Astrocyte (in vitro differentiated cells and primary cell): Measurements from ENCODE around the gene SP3. TPM values are rescaled to one million over a fixed set of nuclear protein-coding genes. Genes with fewer than 3 reads are reported as not detected.

Experiments used
- DNase-seq: peaks from one replicate; pipeline ENCODE4 v3.0.0-alpha.2; 2010; ENCODE audit warnings: low read depth
- FAIRE-seq: peaks from 2 replicates; lab custom pipeline; 2011; peaks lifted over from hg19 to GRCh38; lab: Jason Lieb, UNC
- H2AFZ ChIP-seq: 2 replicates; pipeline ENCODE4 v1.6.0; 2012; ENCODE audit warnings: low read depth, low read length, inconsistent platforms
- H3K27ac ChIP-seq: 2 replicates; pipeline ENCODE4 v1.5.1; 2011; ENCODE audit warnings: low read depth, low read length, inconsistent platforms
- H3K27me3 ChIP-seq: 2 replicates; pipeline ENCODE4 v1.6.0; 2011; ENCODE audit warnings: low read length, inconsistent platforms; ENCODE audit not compliant: insufficient read depth
- H3K36me3 ChIP-seq: 2 replicates; pipeline ENCODE4 v1.5.1; 2011; ENCODE audit warnings: low read length, inconsistent platforms; ENCODE audit not compliant: insufficient read depth
- H3K4me1 ChIP-seq: 2 replicates; pipeline ENCODE4 v1.5.1; 2011; ENCODE audit warnings: low read length, inconsistent platforms; ENCODE audit not compliant: insufficient read depth
- H3K4me2 ChIP-seq: 2 replicates; pipeline ENCODE4 v1.6.0; 2012; ENCODE audit warnings: low read length, inconsistent platforms
- H3K4me3 ChIP-seq: 2 replicates; pipeline ENCODE4 v1.5.1; 2011; ENCODE audit warnings: low read depth, mild to moderate bottlenecking, low read length, inconsistent platforms; ENCODE audit not compliant: insufficient read depth
- H3K79me2 ChIP-seq: 2 replicates; pipeline ENCODE4 v1.6.0; 2012; ENCODE audit warnings: mild to moderate bottlenecking, low read length, inconsistent platforms; ENCODE audit not compliant: insufficient read depth
- H3K9ac ChIP-seq: 2 replicates; pipeline ENCODE4 v1.6.0; 2012; ENCODE audit warnings: mild to moderate bottlenecking, low read length, inconsistent platforms
- H3K9me3 ChIP-seq: 2 replicates; pipeline ENCODE4 v1.5.1; 2012; ENCODE audit warnings: low read depth, mild to moderate bottlenecking, low read length, inconsistent platforms; ENCODE audit not compliant: insufficient read depth
- H4K20me1 ChIP-seq: 2 replicates; pipeline ENCODE4 v1.6.0; 2012; ENCODE audit warnings: low read length, inconsistent platforms; ENCODE audit not compliant: insufficient read depth
- H3K27ac Mint-ChIP-seq: one replicate; pipeline ENCODE4 v1.8.0; 2021; ENCODE audit warnings: mild to moderate bottlenecking, mixed read lengths; ENCODE audit not compliant: unreplicated experiment
- H3K27me3 Mint-ChIP-seq: one replicate; pipeline ENCODE4 v1.8.0; 2021; ENCODE audit warnings: low read depth, mixed read lengths; ENCODE audit not compliant: unreplicated experiment
- H3K36me3 Mint-ChIP-seq: one replicate; pipeline ENCODE4 v1.8.0; 2021; ENCODE audit warnings: low read depth, mixed read lengths; ENCODE audit not compliant: unreplicated experiment
- H3K4me1 Mint-ChIP-seq: one replicate; pipeline ENCODE4 v1.8.0; 2021; ENCODE audit warnings: low read depth, mixed read lengths; ENCODE audit not compliant: unreplicated experiment
- H3K4me3 Mint-ChIP-seq: one replicate; pipeline ENCODE4 v1.8.0; 2021; ENCODE audit warnings: mild to moderate bottlenecking, moderate library complexity, mixed read lengths; ENCODE audit not compliant: unreplicated experiment
- H3K9me3 Mint-ChIP-seq: one replicate; pipeline ENCODE4 v1.8.0; 2021; ENCODE audit warnings: mild to moderate bottlenecking, mixed read lengths; ENCODE audit not compliant: unreplicated experiment
- EZH2 ChIP-seq: IDR thresholded peaks from 2 replicates; pipeline ENCODE4 v1.6.1; 2012; ENCODE audit warnings: mild to moderate bottlenecking, low read length, inconsistent platforms; ENCODE audit not compliant: insufficient read depth
- total RNA-seq: library from RNA; stranded (reverse); gene quantifications from 2 replicates; pipeline ENCODE4 v1.2.1, GENCODE V29; 2021
- TF ChIP-seq, protein P1 (sequence below): IDR thresholded peaks from 2 replicates; pipeline ENCODE4 v1.5.1; 2011; ENCODE audit warnings: low read depth, mild to moderate bottlenecking, inconsistent platforms, low read length, moderate library complexity; ENCODE audit not compliant: insufficient read depth

The SP3 gene
- total RNA-seq, 1 donor from 2014 or later = 59.6 TPM

DNA sequence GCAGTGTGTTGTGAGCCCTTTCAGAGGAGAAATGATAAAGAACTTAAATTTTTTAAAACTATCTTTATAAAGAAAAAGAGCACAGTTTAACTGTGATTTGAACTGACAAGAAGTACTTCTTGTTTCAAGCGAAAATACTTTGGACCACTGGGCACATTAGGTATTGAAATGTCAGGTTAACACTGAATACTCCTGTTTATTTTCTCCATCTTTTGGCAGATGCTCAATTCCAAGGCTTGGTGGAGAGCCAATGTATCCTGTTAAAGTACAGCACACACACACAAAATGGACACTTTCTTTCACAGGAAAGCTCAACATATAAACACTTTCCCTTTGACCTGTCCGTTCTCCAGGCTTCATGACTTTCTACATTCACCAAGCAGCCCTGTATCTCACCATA lies 32.6 kb upstream of the SP3 start:
- Histone ChIP-seq H3K4me2 (no peak overlapping the region), H3K27me3 (peaks cover 2% of the 10 kb centered on the region), H4K20me1 (no peaks in the 10 kb centered on the region), H3K9ac (no peak overlapping the region), H2AFZ (no peak overlapping the region), H3K4me3 (no peak overlapping the region), H3K27ac (no peak overlapping the region), H3K36me3 (no peaks in the 10 kb centered on the region), H3K9me3 (no peaks in the 10 kb centered on the region), H3K79me2 (no peaks in the 10 kb centered on the region), H3K4me1 (no peaks in the 10 kb centered on the region)
- no peak for TF ChIP-seq EZH2
- DNase-seq = no peak
- H3K9me3 Mint-ChIP-seq = no peaks in the 10 kb centered on the region
- H3K4me1 Mint-ChIP-seq = no peaks in the 10 kb centered on the region
- no peak overlapping the region for H3K27ac Mint-ChIP-seq
- H3K27me3 Mint-ChIP-seq = peaks cover 3% of the 10 kb centered on the region
- H3K36me3 Mint-ChIP-seq = peaks cover 5% of the 10 kb centered on the region
- FAIRE-seq = no peak
- no peak overlapping the region for H3K4me3 Mint-ChIP-seq

DNA sequence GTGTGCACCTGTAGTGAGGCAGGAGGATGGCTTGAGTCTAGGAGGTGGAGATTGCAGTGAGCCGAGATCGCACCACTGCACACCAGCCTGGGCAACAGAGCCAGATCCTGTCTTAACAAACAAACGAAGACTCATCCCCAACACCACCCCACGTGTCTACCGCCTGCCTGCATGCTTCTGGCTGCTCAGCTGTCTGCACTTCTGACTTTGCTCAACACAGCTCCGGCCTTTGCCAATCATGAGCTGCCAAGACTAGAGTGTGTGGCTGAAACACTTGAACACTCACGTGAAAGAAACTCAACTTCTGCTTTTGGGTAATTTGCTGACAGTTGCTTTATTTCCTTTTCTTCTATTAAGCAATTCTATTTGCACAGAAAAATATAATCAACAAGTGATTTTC lies 32.1 kb upstream of the SP3 start:
- Histone ChIP-seq H3K27me3 (peaks cover 2% of the 10 kb centered on the region), H4K20me1 (no peaks in the 10 kb centered on the region), H2AFZ (no peak overlapping the region), H3K79me2 (no peaks in the 10 kb centered on the region), H3K4me2 (no peak overlapping the region), H3K4me1 (no peaks in the 10 kb centered on the region), H3K36me3 (no peaks in the 10 kb centered on the region), H3K27ac (no peak overlapping the region), H3K9ac (no peak overlapping the region), H3K9me3 (no peaks in the 10 kb centered on the region), H3K4me3 (no peak overlapping the region)
- DNase-seq (no peak), FAIRE-seq (no peak)
- no peak overlapping the region for H3K4me3 Mint-ChIP-seq
- no peak for TF ChIP-seq EZH2
- TF ChIP-seq, protein P1, sequence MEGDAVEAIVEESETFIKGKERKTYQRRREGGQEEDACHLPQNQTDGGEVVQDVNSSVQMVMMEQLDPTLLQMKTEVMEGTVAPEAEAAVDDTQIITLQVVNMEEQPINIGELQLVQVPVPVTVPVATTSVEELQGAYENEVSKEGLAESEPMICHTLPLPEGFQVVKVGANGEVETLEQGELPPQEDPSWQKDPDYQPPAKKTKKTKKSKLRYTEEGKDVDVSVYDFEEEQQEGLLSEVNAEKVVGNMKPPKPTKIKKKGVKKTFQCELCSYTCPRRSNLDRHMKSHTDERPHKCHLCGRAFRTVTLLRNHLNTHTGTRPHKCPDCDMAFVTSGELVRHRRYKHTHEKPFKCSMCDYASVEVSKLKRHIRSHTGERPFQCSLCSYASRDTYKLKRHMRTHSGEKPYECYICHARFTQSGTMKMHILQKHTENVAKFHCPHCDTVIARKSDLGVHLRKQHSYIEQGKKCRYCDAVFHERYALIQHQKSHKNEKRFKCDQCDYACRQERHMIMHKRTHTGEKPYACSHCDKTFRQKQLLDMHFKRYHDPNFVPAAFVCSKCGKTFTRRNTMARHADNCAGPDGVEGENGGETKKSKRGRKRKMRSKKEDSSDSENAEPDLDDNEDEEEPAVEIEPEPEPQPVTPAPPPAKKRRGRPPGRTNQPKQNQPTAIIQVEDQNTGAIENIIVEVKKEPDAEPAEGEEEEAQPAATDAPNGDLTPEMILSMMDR = no peak
- no peak overlapping the region for H3K27ac Mint-ChIP-seq
- peaks cover 3% of the 10 kb centered on the region for H3K27me3 Mint-ChIP-seq
- H3K4me1 Mint-ChIP-seq = no peaks in the 10 kb centered on the region
- no peaks in the 10 kb centered on the region for H3K9me3 Mint-ChIP-seq
- peaks cover 5% of the 10 kb centered on the region for H3K36me3 Mint-ChIP-seq

DNA sequence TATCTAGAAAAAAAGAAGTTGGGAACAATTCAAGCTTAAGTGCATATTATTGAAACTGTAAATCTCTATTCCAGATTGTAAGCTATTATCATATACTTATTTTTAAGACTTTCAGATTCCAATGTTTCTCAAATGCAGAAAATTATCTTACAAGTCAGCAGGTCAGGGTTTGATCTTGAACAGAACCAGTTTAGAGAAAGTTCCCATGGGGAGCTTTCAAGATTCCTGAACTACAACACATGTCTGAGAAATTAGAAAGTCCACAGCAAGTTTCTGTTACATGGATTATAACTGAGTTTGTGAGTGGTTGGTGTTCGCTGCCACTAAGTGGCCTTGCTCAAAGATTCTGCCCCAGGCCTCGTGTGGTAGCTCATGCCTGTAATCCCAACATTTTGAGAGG lies 31.6 kb upstream of the SP3 start:
- Histone ChIP-seq H3K9me3 (no peaks in the 10 kb centered on the region), H3K4me2 (no peak overlapping the region), H3K79me2 (no peaks in the 10 kb centered on the region), H4K20me1 (no peaks in the 10 kb centered on the region), H3K9ac (no peak overlapping the region), H3K27me3 (peaks cover 2% of the 10 kb centered on the region), H3K36me3 (no peaks in the 10 kb centered on the region), H2AFZ (no peak overlapping the region), H3K27ac (no peak overlapping the region), H3K4me3 (no peak overlapping the region), H3K4me1 (no peaks in the 10 kb centered on the region)
- H3K4me1 Mint-ChIP-seq = no peaks in the 10 kb centered on the region
- peaks cover 5% of the 10 kb centered on the region for H3K36me3 Mint-ChIP-seq
- FAIRE-seq (no peak), DNase-seq (no peak)
- H3K4me3 Mint-ChIP-seq = no peak overlapping the region
- H3K27me3 Mint-ChIP-seq = peaks cover 1% of the 10 kb centered on the region
- TF ChIP-seq, protein P1 = no peak
- no peak for TF ChIP-seq EZH2
- no peak overlapping the region for H3K27ac Mint-ChIP-seq
- no peaks in the 10 kb centered on the region for H3K9me3 Mint-ChIP-seq
